HCT116 (cell line): ENCODE results near the gene SLC35F1. TPM values are rescaled to one million over a fixed set of nuclear protein-coding genes. Genes with fewer than 3 reads are reported as not detected.

Source experiments
- ATAC-seq: fragments of 200-7000 bp; cut with Tn5 transposase; 2 replicates; pipeline ENCODE4 v1.9.1; 2020; ENCODE audit warnings: mild to moderate bottlenecking, moderate library complexity
- BruUV-seq: library from RNA; stranded (reverse); fragments of 400-500 nt; replicated peaks from 2 replicates; lab custom pipeline; 2021; lab: Mats Ljungman, UMichigan
- CTCF ChIA-PET: fragments of 300-600 bp; sonication (Branson Sonifier 250); formaldehyde crosslinking; loops from one replicate; lab custom pipeline; 2021; ENCODE audit warnings: antibody characterized with exemption; lab: Charles Lee
- POLR2A ChIA-PET: fragments of 300-600, 350-600 bp; sonication (Branson Sonifier 250); formaldehyde crosslinking; loops from one replicate; lab custom pipeline; 2021; ENCODE audit warnings: antibody characterized with exemption; lab: Charles Lee
- RAD21 ChIA-PET, 2 experiments: fragments of 300-600 bp; sonication (Branson Sonifier 250); formaldehyde crosslinking; loops; one replicate each; lab custom pipeline; 2023; ENCODE audit warnings: low total read pairs in 2 of 2; ENCODE audit not compliant: uncharacterized antibody in 2 of 2, unreplicated experiment in 2 of 2, low non-redundant PET in 1 of 2; lab: Charles Lee
- DNase-seq: peaks from one replicate; pipeline ENCODE4 v3.0.0-alpha.2; 2010; ENCODE audit warnings: low read depth, low spot score
- H2AFZ ChIP-seq: fragments of 200-600 bp; shearing (Covaris generic), sonication (generic); 2 replicates; pipeline ENCODE4 v1.6.1; 2017; ENCODE audit warnings: low read depth, mixed run types, mixed read lengths, antibody characterized with exemption, low read length; ENCODE audit not compliant: poor library complexity, severe bottlenecking
- H3K27ac ChIP-seq: 2 replicates; pipeline ENCODE4 v1.5.1; 2012; ENCODE audit warnings: low read depth, low read length
- H3K27me3 ChIP-seq: fragments of 200-600 bp; sonication (generic); 2 replicates; pipeline ENCODE4 v1.6.1; 2016; ENCODE audit warnings: mixed run types, low read length, mixed read lengths; ENCODE audit not compliant: insufficient read depth
- H3K36me3 ChIP-seq, 2 experiments: fragments of 200-500 bp in 1 of 2; fragments of 200-600 bp in 1 of 2; sonication (Bioruptor generic) in 1 of 2; sonication (generic) in 1 of 2; 2 replicates each; pipeline versions ENCODE4 v1.5.1 to v1.6.1; 2014 to 2016; ENCODE audit warnings: low read length in 2 of 2, inconsistent platforms in 1 of 2, mixed read lengths in 1 of 2, mixed run types in 1 of 2; ENCODE audit not compliant: insufficient read depth in 2 of 2, control insufficient read depth in 1 of 2
- H3K4me1 ChIP-seq, 2 experiments: fragments of 200-600 bp in 1 of 2; sonication (generic) in 1 of 2; 2 replicates each; pipeline versions ENCODE4 v1.5.1 to v1.6.1; 2012 to 2017; ENCODE audit warnings: low read length in 2 of 2, inconsistent platforms in 1 of 2, mild to moderate bottlenecking in 1 of 2, mixed read lengths in 1 of 2, mixed run types in 1 of 2, moderate library complexity in 1 of 2; ENCODE audit not compliant: insufficient read depth in 2 of 2, control insufficient read depth in 1 of 2
- H3K4me2 ChIP-seq: fragments of 200-600 bp; sonication (generic); 2 replicates; pipeline ENCODE4 v1.6.1; 2017; ENCODE audit warnings: mixed run types, low read length, mixed read lengths
- H3K4me3 ChIP-seq, 2 experiments: fragments of 200-600 bp in 1 of 2; sonication (generic) in 1 of 2; replicated peaks in 1 of 2; 2 replicates each; pipeline ENCODE4 v1.5.1; 2011 to 2016; ENCODE audit warnings: low read length in 2 of 2, control low read depth in 1 of 2, low read depth in 1 of 2, mild to moderate bottlenecking in 1 of 2, mixed read lengths in 1 of 2, mixed run types in 1 of 2
- H3K79me2 ChIP-seq: fragments of 200-600 bp; sonication (generic); 2 replicates; pipeline ENCODE4 v1.6.1; 2017; ENCODE audit warnings: mild to moderate bottlenecking, mixed run types, low read length, moderate library complexity, mixed read lengths; ENCODE audit not compliant: insufficient read depth
- H3K9ac ChIP-seq: fragments of 200-600 bp; sonication (generic); 2 replicates; pipeline ENCODE4 v1.6.1; 2016; ENCODE audit warnings: low read length, mixed read lengths
- H3K9me2 ChIP-seq: fragments of 200-600 bp; sonication (generic), shearing (Covaris generic); 2 replicates; pipeline ENCODE4 v1.6.1; 2017; ENCODE audit warnings: mixed run types, mild to moderate bottlenecking, moderate library complexity; ENCODE audit not compliant: insufficient read depth
- H3K9me3 ChIP-seq, 2 experiments: fragments of 200-500 bp in 1 of 2; fragments of 200-600 bp in 1 of 2; sonication (Bioruptor generic) in 1 of 2; sonication (generic) in 1 of 2; 2 replicates each; pipeline ENCODE4 v1.6.1; 2014 to 2017; ENCODE audit warnings: low read length in 2 of 2, mixed read lengths in 2 of 2, inconsistent platforms in 1 of 2, low read depth in 1 of 2, mild to moderate bottlenecking in 1 of 2, mixed run types in 1 of 2, moderate library complexity in 1 of 2; ENCODE audit not compliant: control insufficient read depth in 1 of 2, insufficient read depth in 1 of 2
- H4K20me1 ChIP-seq: fragments of 200-600 bp; sonication (generic), shearing (Covaris generic); 2 replicates; pipeline ENCODE4 v1.6.1; 2017; ENCODE audit warnings: mixed run types, mild to moderate bottlenecking, moderate library complexity; ENCODE audit not compliant: insufficient read depth
- ATF3 ChIP-seq: IDR thresholded peaks from 2 replicates; pipeline ENCODE4 v1.6.1; 2012
- CBX3 ChIP-seq: IDR thresholded peaks from 2 replicates; pipeline ENCODE4 v1.6.1; 2012; ENCODE audit warnings: low read depth
- CEBPB ChIP-seq: IDR thresholded peaks from 2 replicates; pipeline ENCODE4 v1.6.1; 2012; ENCODE audit warnings: low read depth
- EZH2phosphoT487 ChIP-seq: fragments of 200-600 bp; IDR thresholded peaks from 2 replicates; pipeline ENCODE4 v1.6.1; 2018; ENCODE audit warnings: antibody characterized with exemption, borderline replicate concordance
- JUND ChIP-seq: IDR thresholded peaks from 2 replicates; pipeline ENCODE4 v1.6.1; 2012
- POLR2A ChIP-seq: IDR thresholded peaks from 2 replicates; pipeline ENCODE4 v1.7.0; 2011; ENCODE audit warnings: borderline replicate concordance; ENCODE audit not compliant: insufficient read depth, insufficient read length; ENCODE audit errors: extremely low read depth
- POLR2AphosphoS5 ChIP-seq: IDR thresholded peaks from 2 replicates; pipeline ENCODE4 v1.6.1; 2011; ENCODE audit warnings: mild to moderate bottlenecking, low read depth, low read length, moderate library complexity
- RAD21 ChIP-seq: IDR thresholded peaks from 2 replicates; pipeline ENCODE4 v1.6.1; 2012; ENCODE audit warnings: low read depth, mild to moderate bottlenecking
- SIN3A ChIP-seq: IDR thresholded peaks from 2 replicates; pipeline ENCODE4 v1.6.1; 2012; ENCODE audit warnings: low read depth
- YY1 ChIP-seq: IDR thresholded peaks from 2 replicates; pipeline ENCODE4 v1.6.1; 2011; ENCODE audit warnings: low read length, low read depth, moderate library complexity, mild to moderate bottlenecking; ENCODE audit not compliant: insufficient replicate concordance; ENCODE audit errors: extremely low read depth
- ZNF274 ChIP-seq: fragments of 200-500 bp; sonication (Bioruptor generic); IDR thresholded peaks from 2 replicates; pipeline ENCODE4 v1.6.1; 2014; ENCODE audit warnings: mild to moderate bottlenecking, low read depth, low read length, inconsistent platforms
- intact Hi-C: fragments of 100-400 bp; cut with micrococcal nuclease; formaldehyde crosslinking; loops from 2 replicates; pipeline ENCODE4 v1.10.0; 2022
- total RNA-seq: library from RNA; stranded (reverse); gene quantifications from one replicate; pipeline ENCODE4 v1.2.1, GENCODE V29; 2021; ENCODE audit not compliant: unreplicated experiment

The SLC35F1 gene
- total RNA-seq, 1 experiment from 2014 or later, result 0.07 TPM

GRCh38 chr6:118253741-118254140 is 346.7 kb downstream of the SLC35F1 start (continued):
- TF ChIP-seq POLR2A (no peak), ATF3 (no peak), CEBPB (no peak), EZH2phosphoT487 (no peak), JUND (no peak)
- TF ChIP-seq, all 23 proteins: peak for 0

GRCh38 chr6:118260833-118261232 is 353.8 kb downstream of the SLC35F1 start:
- Histone ChIP-seq H2AFZ (no peak overlapping the region), H3K27me3 (no peaks in the 10 kb centered on the region), H3K27ac (no peak overlapping the region), H3K4me3 (no peak overlapping the region), H3K9me3 (no peaks in the 10 kb centered on the region), H3K79me2 (no peaks in the 10 kb centered on the region), H3K36me3 (no peaks in the 10 kb centered on the region), H3K4me1 (no peaks in the 10 kb centered on the region), H4K20me1 (no peaks in the 10 kb centered on the region), H3K9ac (no peak overlapping the region), H3K4me2 (no peak overlapping the region), H3K9me2 (no peaks in the 10 kb centered on the region)
- no TSS peak for BruUV-seq
- no peak for ATAC-seq
- ChIA-PET CTCF (no interaction called here), RAD21 (no interaction called here), POLR2A (no interaction called here)
- intact Hi-C loops, result loop anchor here (5.0 to 10.0 kb wide), 2 partner anchors 284 to 906 kb away; no protein-coding TSS in a partner anchor
- DNase-seq, result no peak
- no peak for TF ChIP-seq POLR2AphosphoS5
- no peak for TF ChIP-seq SIN3A
- no peak for TF ChIP-seq CBX3
- TF ChIP-seq YY1, result no peak
- no peak for TF ChIP-seq ZNF274
- no peak for TF ChIP-seq POLR2A
- no peak for TF ChIP-seq JUND
- no peak for TF ChIP-seq RAD21
- no peak for TF ChIP-seq EZH2phosphoT487
